Astrocyte of the cerebellum (primary cell): Measurements from ENCODE around the gene MAGIX.

Experiments
- DNase-seq: peaks from one replicate; pipeline ENCODE4 v3.0.0-alpha.2; 2011; ENCODE audit warnings: low read depth
- H3K4me3 ChIP-seq: 2 replicates; pipeline ENCODE4 v1.5.1; 2011; ENCODE audit warnings: mild to moderate bottlenecking, low read depth, low read length, moderate library complexity
- CTCF ChIP-seq: IDR thresholded peaks from 2 replicates; pipeline ENCODE4 v1.5.1; 2012; ENCODE audit warnings: low read length, low read depth, moderate library complexity, mild to moderate bottlenecking; ENCODE audit errors: missing control alignments
- in situ Hi-C: cut with HindIII; loops from 2 replicates; pipeline ENCODE4 v1.10.0; 2017; ENCODE audit warnings: low sequenced_read_pairs

The MAGIX gene

GRCh38 chrX:49184294-49185281 is 22.0 kb downstream of the MAGIX start:
- peak overlapping the region; percentile 55 for H3K4me3 ChIP-seq
- in situ Hi-C loops: no loop called here
- no peak for TF ChIP-seq CTCF
- peak; percentile 58 for DNase-seq

- in situ Hi-C loops: no loop called here
- H3K4me3 ChIP-seq: peak within 1 kb of the TSS; percentile 55
- no peak for DNase-seq
Measured at GRCh38 chrX:49186125-49187027, 23.8 kb downstream of the MAGIX start, which contains the start of gene PRICKLE3. Gene PRICKLE3 (minus strand): TSS chrX:49186373. CDS start chrX:49186297, 76 bp downstream.

GRCh38 chrX:49187028-49187394 is 24.5 kb downstream of the MAGIX start:
- no peak for DNase-seq
- no peak overlapping the region for H3K4me3 ChIP-seq
- in situ Hi-C loops: no loop called here
- TF ChIP-seq CTCF: no peak

More at GRCh38 chrX:49186125-49187027, 23.8 kb downstream of the MAGIX start, which contains the start of gene PRICKLE3:
- TF ChIP-seq CTCF: no peak

- no peak for TF ChIP-seq CTCF
- in situ Hi-C loops: no loop called here
- no peak overlapping the region for H3K4me3 ChIP-seq
- DNase-seq: no peak
Measured at GRCh38 chrX:49187526-49187925, 25.0 kb downstream of the MAGIX start.

- in situ Hi-C loops: no loop called here
- no peak overlapping the region for H3K4me3 ChIP-seq
Measured at GRCh38 chrX:49188468-49189076, 26.0 kb downstream of the MAGIX start.

More at GRCh38 chrX:49188468-49189076, 26.0 kb downstream of the MAGIX start:
- no peak for TF ChIP-seq CTCF
- DNase-seq: no peak
